Activated CD4-positive, alpha-beta T cell treated with anti-CD3 and anti-CD28 coated beads, Interleukin-2, amount 10 ng/mL, durations not matched to agents 7 days and 5 days (primary cell): ENCODE data around the gene KDM4E. TPM values are rescaled to one million over a fixed set of nuclear protein-coding genes. Genes with fewer than 3 reads are reported as not detected.

Experiments used
- CTCF ChIA-PET: fragments of 350-600 bp; sonication (Branson Sonifier 250); formaldehyde crosslinking; loops from one replicate; lab custom pipeline; 2021; ENCODE audit warnings: antibody characterized with exemption; lab: Charles Lee
- POLR2A ChIA-PET: fragments of 350-600 bp; sonication (Branson Sonifier 250); formaldehyde crosslinking; loops from one replicate; lab custom pipeline; 2021; ENCODE audit warnings: antibody characterized with exemption; lab: Charles Lee
- DNase-seq: peaks from one replicate; pipeline ENCODE4 v3.0.0-alpha.2; 2020
- H3K27ac Mint-ChIP-seq: one replicate; pipeline ENCODE4 v1.8.0; 2021; ENCODE audit warnings: mild to moderate bottlenecking, moderate library complexity, mixed read lengths
- H3K27me3 Mint-ChIP-seq: one replicate; pipeline ENCODE4 v1.8.0; 2021; ENCODE audit warnings: mixed read lengths
- H3K36me3 Mint-ChIP-seq: one replicate; pipeline ENCODE4 v1.8.0; 2021; ENCODE audit warnings: low read depth, mixed read lengths
- H3K4me1 Mint-ChIP-seq: one replicate; pipeline ENCODE4 v1.8.0; 2021; ENCODE audit warnings: mixed read lengths
- H3K4me3 Mint-ChIP-seq: one replicate; pipeline ENCODE4 v1.8.0; 2021; ENCODE audit warnings: mild to moderate bottlenecking, moderate library complexity, mixed read lengths
- H3K9me3 Mint-ChIP-seq: one replicate; pipeline ENCODE4 v1.8.0; 2021; ENCODE audit warnings: mixed read lengths
- total RNA-seq, 2 experiments: library from RNA; stranded (reverse); gene quantifications; one replicate each; pipeline ENCODE4 v1.2.3, GENCODE V29; 2021

Gene KDM4E
- total RNA-seq, 2 experiments from 2014 or later: not detected

DNA sequence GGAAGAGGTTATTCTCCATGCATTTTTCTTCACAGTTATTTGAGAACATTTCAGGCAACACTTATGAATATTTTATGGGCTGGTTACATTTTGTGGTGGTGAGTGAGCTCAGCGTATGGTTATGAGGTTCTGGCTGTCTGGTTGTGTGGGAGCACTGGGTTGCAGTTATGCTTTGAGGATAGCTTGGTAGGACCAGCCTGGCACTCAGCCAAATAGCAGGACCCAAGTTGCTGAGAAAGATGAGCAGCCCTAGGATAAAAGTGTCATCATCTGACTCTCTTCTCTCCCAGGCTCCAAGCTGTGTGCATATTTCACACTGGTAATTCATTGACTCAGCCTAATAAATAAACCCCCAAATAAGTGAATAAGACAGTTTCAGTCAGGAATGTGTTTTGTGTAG, 33.6 kb downstream of the KDM4E start:
- Mint-ChIP-seq H3K4me1 (no peaks in the 10 kb centered on the region), H3K27ac (no peak overlapping the region), H3K9me3 (no peaks in the 10 kb centered on the region), H3K27me3 (peaks cover 48% of the 10 kb centered on the region), H3K4me3 (no peak overlapping the region), H3K36me3 (no peaks in the 10 kb centered on the region)
- no peak for DNase-seq
- ChIA-PET CTCF (interaction anchor here (0.5 to 1.5 kb wide), 2 partner anchors 92 to 1302 kb away, joined by 4 to 5 read pairs; no protein-coding TSS in a partner anchor), POLR2A (no interaction called here)

DNA sequence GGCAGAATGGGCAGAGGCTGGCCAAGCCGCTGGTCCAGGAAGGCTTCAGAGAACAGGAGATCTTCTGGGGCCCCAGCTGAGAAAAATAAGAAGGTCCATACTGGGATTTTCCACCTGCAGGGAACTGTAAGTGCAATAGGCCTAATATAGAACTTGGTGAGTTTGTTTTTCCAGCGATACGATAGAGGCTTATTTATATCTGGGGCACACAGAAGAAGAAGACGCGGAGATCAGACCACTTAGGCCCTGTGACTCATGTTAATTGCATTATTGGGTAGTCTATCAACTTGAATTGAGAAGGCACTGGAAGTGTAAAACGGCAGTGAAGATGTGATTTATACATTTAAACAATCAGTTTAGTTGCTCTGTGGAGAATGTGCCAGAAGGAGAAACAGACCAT, 34.0 kb downstream of the KDM4E start:
- Mint-ChIP-seq H3K4me3 (no peak overlapping the region), H3K9me3 (no peaks in the 10 kb centered on the region), H3K4me1 (no peaks in the 10 kb centered on the region), H3K36me3 (no peaks in the 10 kb centered on the region), H3K27ac (no peak overlapping the region), H3K27me3 (peaks cover 48% of the 10 kb centered on the region)
- no peak for DNase-seq
- ChIA-PET CTCF (interaction anchor here (1.5 kb wide), 1 partner anchor 91 kb away, joined by 4 read pairs; no protein-coding TSS in a partner anchor), POLR2A (no interaction called here)

DNA sequence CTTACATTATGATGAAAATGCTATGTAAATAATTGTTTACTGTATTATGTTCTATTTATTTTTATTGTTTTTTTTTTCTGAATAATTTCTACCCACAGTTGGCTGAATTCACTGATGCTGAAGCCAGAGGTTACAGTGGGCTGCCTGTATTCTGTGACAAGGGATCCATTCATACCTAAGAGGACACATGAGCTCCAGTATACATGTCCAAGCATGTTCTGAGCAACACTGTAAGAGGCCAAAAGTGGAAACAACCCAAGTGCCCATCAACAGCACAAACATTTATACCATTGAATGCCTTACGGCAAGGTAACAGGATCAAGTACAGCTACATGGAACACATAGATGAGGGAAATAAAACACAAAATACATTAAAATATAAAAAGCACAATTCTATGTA, 40.3 kb downstream of the KDM4E start:
- no peak for DNase-seq
- CTCF ChIA-PET: no interaction called here
- no peaks in the 10 kb centered on the region for H3K9me3 Mint-ChIP-seq
- H3K27me3 Mint-ChIP-seq: peaks cover 25% of the 10 kb centered on the region
- POLR2A ChIA-PET: no interaction called here
- peaks cover 18% of the 10 kb centered on the region for H3K4me1 Mint-ChIP-seq
- H3K36me3 Mint-ChIP-seq: peaks cover 4% of the 10 kb centered on the region
- H3K4me3 Mint-ChIP-seq: no peak overlapping the region
- H3K27ac Mint-ChIP-seq: no peak overlapping the region

DNA sequence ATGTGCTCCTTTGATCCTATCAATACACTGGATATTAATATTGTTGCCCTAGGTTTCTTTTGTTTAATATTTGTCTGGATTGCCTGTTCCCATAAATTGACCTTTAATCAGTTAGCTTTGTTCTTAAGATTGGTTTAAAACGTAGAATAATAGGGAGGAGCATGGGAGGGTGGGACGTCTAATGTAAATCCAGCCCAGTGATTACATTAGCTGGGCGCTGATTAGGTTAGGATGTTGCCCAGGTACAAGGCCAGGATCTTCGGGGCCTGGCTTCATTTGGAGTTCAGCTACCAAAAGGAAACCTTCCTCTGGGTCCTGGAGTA, 41.6 kb downstream of the KDM4E start, which contains the start of gene SRSF8:
Gene SRSF8, plus strand, starts transcription at position 204 of the 323 bp plus-strand sequence. CDS start 308 bp downstream, outside the sequence.
- no peaks in the 10 kb centered on the region for H3K9me3 Mint-ChIP-seq
- peaks cover 11% of the 10 kb centered on the region for H3K36me3 Mint-ChIP-seq
- H3K27me3 Mint-ChIP-seq: peaks cover 14% of the 10 kb centered on the region
- peaks cover 27% of the 10 kb centered on the region for H3K4me1 Mint-ChIP-seq
- ChIA-PET CTCF (interaction anchor here (0.7 to 16.1 kb wide), 11 partner anchors 11 to 725 kb away, joined by 3 to 165 read pairs (median 8); partner anchors contain the start of gene ENDOD1), POLR2A (interaction anchor here (0.9 kb wide), 1 partner anchor 165 kb away, joined by 4 read pairs; the partner anchor contains the start of gene SESN3)
- DNase-seq: no peak
- peak within 1 kb of the TSS; percentile 98 for H3K27ac Mint-ChIP-seq
- peak within 1 kb of the TSS; percentile 88 for H3K4me3 Mint-ChIP-seq

DNA sequence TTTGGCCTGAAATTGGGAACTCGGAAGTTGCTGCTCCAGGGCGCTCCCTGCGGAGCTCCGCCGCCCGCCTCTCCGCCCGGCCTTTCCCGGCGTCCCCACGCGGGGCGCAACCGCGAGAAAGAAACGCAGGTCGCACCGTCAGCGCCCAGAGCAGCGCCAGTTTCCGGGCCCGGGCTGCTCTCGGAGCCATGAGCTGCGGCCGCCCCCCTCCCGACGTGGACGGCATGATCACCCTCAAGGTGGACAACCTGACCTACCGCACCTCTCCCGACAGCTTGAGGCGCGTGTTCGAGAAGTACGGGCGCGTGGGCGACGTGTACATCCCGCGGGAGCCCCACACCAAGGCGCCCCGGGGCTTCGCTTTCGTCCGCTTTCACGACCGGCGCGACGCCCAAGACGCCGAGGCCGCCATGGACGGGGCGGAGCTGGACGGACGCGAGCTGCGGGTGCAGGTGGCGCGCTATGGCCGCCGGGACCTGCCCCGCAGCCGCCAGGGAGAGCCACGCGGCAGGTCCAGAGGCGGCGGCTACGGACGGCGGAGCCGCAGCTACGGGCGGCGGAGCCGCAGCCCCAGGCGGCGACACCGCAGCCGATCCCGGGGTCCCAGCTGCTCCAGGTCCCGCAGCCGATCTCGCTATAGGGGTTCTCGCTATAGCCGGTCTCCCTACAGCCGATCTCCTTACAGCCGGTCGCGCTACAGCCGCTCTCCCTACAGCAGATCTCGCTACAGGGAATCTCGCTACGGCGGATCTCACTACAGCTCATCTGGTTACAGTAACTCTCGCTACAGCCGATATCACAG, 42.2 kb downstream of the KDM4E start:
- H3K36me3 Mint-ChIP-seq: peaks cover 12% of the 10 kb centered on the region
- peak overlapping the region; percentile 98 for H3K27ac Mint-ChIP-seq
- peaks cover 27% of the 10 kb centered on the region for H3K4me1 Mint-ChIP-seq
- DNase-seq: peak; percentile 78
- ChIA-PET POLR2A (interaction anchor here (0.6 to 1.9 kb wide), 7 partner anchors 22 to 722 kb away, joined by 3 to 9 read pairs (median 3); partner anchors contain the start of genes CWC15, ENDOD1, FAM76B and KDM4D), CTCF (interaction anchor here (0.6 to 16.1 kb wide), 20 partner anchors 11 to 1242 kb away, joined by 3 to 165 read pairs (median 4); partner anchors contain the start of genes ENDOD1 and FAM76B)
- no peaks in the 10 kb centered on the region for H3K9me3 Mint-ChIP-seq
- H3K4me3 Mint-ChIP-seq: peak overlapping the region; percentile 88
- peaks cover 9% of the 10 kb centered on the region for H3K27me3 Mint-ChIP-seq

DNA sequence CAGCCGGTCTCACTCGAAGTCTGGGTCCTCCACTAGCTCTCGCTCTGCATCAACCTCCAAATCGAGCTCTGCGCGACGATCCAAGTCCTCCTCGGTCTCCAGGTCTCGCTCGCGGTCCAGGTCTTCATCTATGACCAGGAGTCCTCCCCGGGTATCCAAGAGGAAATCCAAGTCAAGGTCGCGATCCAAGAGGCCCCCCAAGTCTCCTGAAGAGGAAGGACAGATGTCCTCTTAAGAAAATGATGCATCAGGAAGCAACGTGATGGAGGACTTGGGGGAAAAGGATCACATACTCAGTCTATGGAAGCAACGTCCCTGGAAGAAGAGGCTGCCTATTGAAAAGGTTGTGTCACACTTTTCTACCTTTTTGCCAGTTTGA, 42.8 kb downstream of the KDM4E start:
- Mint-ChIP-seq H3K36me3 (peaks cover 12% of the 10 kb centered on the region), H3K27me3 (peaks cover 3% of the 10 kb centered on the region), H3K27ac (peak overlapping the region; percentile 98), H3K9me3 (no peaks in the 10 kb centered on the region), H3K4me1 (peaks cover 27% of the 10 kb centered on the region), H3K4me3 (peak overlapping the region; percentile 88)
- ChIA-PET CTCF (interaction anchor here (0.6 to 16.1 kb wide), 16 partner anchors 10 to 1241 kb away, joined by 3 to 165 read pairs (median 5); partner anchors contain the start of genes ENDOD1 and FAM76B), POLR2A (interaction anchor here (0.6 to 1.9 kb wide), 6 partner anchors 22 to 722 kb away, joined by 3 to 9 read pairs (median 3); partner anchors contain the start of genes CWC15, ENDOD1, FAM76B and KDM4D)
- DNase-seq: no peak

DNA sequence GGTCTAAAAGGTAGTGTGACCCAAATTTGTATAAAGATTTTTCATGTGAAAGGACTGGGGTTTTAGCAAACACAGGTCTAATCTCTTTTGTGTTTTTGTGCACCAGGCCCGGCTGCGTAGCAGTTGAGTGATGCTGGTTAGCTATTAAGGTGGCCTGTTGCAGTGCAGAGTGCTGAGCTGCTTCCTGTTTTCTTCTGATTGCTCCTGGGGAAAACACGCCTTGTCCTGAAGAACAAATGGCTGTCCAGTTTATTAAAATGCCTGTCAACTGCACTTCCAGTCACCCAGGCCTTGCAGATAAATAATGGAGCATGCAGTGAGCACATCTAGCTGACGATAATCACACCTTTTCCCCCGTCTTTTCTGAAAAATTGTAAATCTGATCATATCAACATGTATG, 43.5 kb downstream of the KDM4E start:
- Mint-ChIP-seq H3K36me3 (peaks cover 12% of the 10 kb centered on the region), H3K27me3 (no peaks in the 10 kb centered on the region), H3K4me3 (peak overlapping the region; percentile 88), H3K4me1 (peaks cover 27% of the 10 kb centered on the region), H3K9me3 (no peaks in the 10 kb centered on the region), H3K27ac (peak overlapping the region; percentile 98)
- DNase-seq: peak; percentile 85
- POLR2A ChIA-PET: interaction anchor here (0.5 to 1.9 kb wide), 5 partner anchors 21 to 164 kb away, joined by 3 to 10 read pairs (median 4); partner anchors contain the start of genes CWC15, ENDOD1 and KDM4D
- CTCF ChIA-PET: interaction anchor here (0.7 to 16.1 kb wide), 10 partner anchors 9 to 1172 kb away, joined by 3 to 165 read pairs (median 5); partner anchors contain the start of genes ENDOD1 and FAM76B

DNA sequence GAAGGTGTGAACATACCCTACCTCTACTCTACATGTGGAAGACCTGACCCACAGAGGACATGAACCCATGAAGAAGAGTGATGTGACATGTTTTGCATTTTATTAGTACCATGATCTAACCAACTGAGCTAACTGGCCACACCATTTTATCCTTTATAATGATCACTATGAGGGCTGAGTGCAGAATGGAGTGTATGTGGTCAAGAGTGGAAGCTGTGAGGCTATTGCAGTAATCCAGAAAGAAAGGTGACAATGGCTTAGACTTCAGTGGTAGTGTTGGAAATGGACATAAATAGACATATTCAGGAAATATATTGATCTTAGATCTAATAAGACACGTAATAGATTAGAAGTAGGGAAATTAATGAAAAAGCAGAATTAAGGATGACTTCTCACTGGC, 45.4 kb downstream of the KDM4E start:
- DNase-seq: no peak
- Mint-ChIP-seq H3K4me3 (no peak overlapping the region), H3K36me3 (peaks cover 12% of the 10 kb centered on the region), H3K27me3 (no peaks in the 10 kb centered on the region), H3K9me3 (no peaks in the 10 kb centered on the region), H3K4me1 (peaks cover 27% of the 10 kb centered on the region), H3K27ac (no peak overlapping the region)
- ChIA-PET CTCF (interaction anchor here (1.2 to 16.1 kb wide), 5 partner anchors 14 to 82 kb away, joined by 3 to 165 read pairs (median 5); partner anchors contain the start of gene ENDOD1), POLR2A (no interaction called here)

DNA sequence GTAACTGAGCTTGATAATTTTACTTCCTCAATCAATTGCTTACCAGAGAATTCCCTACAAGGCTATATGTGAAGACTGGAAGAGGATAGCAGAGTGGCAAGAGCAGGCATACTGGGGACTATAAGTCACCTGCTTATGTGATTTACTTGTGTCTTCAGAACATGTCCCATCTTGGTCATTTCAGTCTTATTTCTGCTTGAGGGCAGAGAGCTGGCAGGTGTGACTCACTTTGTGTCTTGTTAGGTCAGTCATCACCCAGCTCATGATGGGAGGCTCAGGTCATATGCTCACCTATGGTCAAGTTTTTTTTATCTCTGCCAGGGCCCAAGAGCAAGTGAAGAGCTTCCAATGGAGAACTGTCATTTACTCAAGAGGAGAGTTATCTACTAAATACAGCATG, 47.9 kb downstream of the KDM4E start:
- DNase-seq: no peak
- peaks cover under 1% of the 10 kb centered on the region for H3K27me3 Mint-ChIP-seq
- peaks cover 30% of the 10 kb centered on the region for H3K4me1 Mint-ChIP-seq
- H3K4me3 Mint-ChIP-seq: no peak overlapping the region
- H3K36me3 Mint-ChIP-seq: peaks cover 12% of the 10 kb centered on the region
- no peaks in the 10 kb centered on the region for H3K9me3 Mint-ChIP-seq
- ChIA-PET CTCF (interaction anchor here (1.3 to 16.1 kb wide), 3 partner anchors 8 to 18 kb away, joined by 4 to 165 read pairs (median 9); partner anchors contain the start of gene ENDOD1), POLR2A (interaction anchor here (0.5 to 0.7 kb wide), 2 partner anchors 12 to 209 kb away, joined by 3 read pairs; no protein-coding TSS in a partner anchor)
- H3K27ac Mint-ChIP-seq: no peak overlapping the region

DNA sequence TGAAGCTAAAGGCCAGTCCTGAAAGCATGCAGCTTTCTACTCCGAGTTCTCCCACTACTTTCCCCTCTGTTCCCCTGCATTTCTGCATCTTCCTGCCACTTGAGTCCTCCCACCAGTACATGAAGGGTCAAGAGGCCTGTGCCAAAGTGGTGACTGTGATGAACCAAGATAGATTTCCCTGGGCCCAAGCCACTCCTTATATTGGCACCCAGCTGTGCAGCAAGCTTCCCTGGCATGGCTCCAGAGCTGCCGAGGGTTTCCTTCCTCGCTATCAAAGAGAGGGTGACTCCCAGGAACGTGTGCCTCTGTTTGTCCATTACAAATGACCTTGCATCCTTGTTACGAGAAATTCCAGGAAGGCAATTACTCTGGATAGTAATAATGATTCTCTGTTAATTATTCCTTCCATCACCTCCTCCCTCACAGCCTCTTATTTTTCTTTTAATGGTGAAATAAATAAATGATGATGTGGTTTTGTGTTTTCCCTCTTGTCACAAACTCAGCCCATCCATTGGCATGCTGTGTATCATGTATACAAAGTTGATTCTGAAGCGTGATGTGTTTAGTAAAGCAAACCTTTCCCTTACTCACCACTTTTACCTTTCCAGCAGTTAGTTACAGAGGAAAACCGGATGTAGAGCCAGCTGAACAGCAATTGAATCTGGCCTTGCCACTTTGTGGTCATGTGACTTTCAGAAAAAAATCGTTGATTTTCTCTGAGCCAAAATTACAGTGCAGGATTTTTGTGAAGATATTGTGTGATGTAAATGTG, 49.9 kb downstream of the KDM4E start:
- Mint-ChIP-seq H3K4me3 (no peak overlapping the region), H3K27ac (no peak overlapping the region), H3K36me3 (peaks cover 8% of the 10 kb centered on the region), H3K27me3 (peaks cover 5% of the 10 kb centered on the region), H3K4me1 (peaks cover 19% of the 10 kb centered on the region), H3K9me3 (no peaks in the 10 kb centered on the region)
- ChIA-PET CTCF (interaction anchor here (16.1 kb wide), 1 partner anchor 16 kb away, joined by 165 read pairs; the partner anchor contains the start of gene ENDOD1), POLR2A (no interaction called here)
- no peak for DNase-seq

DNA sequence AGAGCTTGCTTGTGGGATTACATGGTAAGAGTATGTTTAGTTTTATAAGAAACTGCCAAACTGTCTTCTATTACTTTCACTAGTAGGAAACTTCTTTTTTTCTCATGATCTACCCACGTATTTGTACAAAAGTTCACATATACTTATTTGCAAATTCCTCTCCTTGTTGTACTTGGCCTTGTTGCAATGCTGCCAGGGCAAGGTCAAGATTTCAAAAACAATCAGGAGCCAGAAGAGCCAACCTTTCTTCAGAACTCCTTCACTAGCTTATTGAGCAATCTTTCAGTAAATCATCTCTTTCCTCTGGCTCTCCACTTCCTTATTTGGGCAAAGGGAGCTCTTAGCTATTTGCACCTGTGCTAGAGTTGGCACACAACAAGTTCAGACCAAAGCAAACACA, 51.4 kb downstream of the KDM4E start:
- CTCF ChIA-PET: interaction anchor here (1.1 to 16.1 kb wide), 3 partner anchors 8 to 21 kb away, joined by 3 to 165 read pairs (median 25); partner anchors contain the start of genes ENDOD1 and SRSF8
- H3K4me3 Mint-ChIP-seq: no peak overlapping the region
- POLR2A ChIA-PET: no interaction called here

DNA sequence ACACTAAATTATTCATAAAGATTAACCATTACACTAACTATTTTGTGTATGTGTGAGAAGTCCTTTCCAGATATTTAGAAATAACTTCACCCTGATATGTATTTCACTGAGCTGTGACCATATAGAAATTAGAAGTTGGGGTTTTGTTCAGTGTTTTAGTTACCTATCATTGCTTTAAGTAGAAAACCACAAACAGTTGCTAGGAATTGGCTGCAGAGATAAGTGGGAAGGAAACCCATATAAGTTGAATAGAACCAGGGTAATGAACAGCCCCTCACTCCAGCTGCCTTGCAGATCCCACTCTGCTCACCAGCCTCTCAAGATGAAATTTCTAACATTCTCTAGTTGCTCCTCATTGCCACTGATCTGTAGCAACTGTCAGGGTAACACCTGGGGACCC, 51.9 kb downstream of the KDM4E start:
- H3K4me1 Mint-ChIP-seq: peaks cover 12% of the 10 kb centered on the region
- H3K4me3 Mint-ChIP-seq: no peak overlapping the region
- no peaks in the 10 kb centered on the region for H3K36me3 Mint-ChIP-seq
- H3K27me3 Mint-ChIP-seq: peaks cover 5% of the 10 kb centered on the region
- ChIA-PET CTCF (interaction anchor here (1.1 to 16.1 kb wide), 3 partner anchors 9 to 21 kb away, joined by 3 to 165 read pairs (median 25); partner anchors contain the start of genes ENDOD1 and SRSF8), POLR2A (no interaction called here)
- no peak for DNase-seq
- no peak overlapping the region for H3K27ac Mint-ChIP-seq
- H3K9me3 Mint-ChIP-seq: no peaks in the 10 kb centered on the region

More for the DNA sequence above, 51.4 kb downstream of the KDM4E start:
- Mint-ChIP-seq H3K9me3 (no peaks in the 10 kb centered on the region), H3K4me1 (peaks cover 12% of the 10 kb centered on the region), H3K36me3 (peaks cover 1% of the 10 kb centered on the region), H3K27ac (no peak overlapping the region), H3K27me3 (peaks cover 5% of the 10 kb centered on the region)
- no peak for DNase-seq
